Measurements from ENCODE around the gene PPP1R7. TPM values are rescaled to one million over a fixed set of nuclear protein-coding genes. Genes with fewer than 3 reads are reported as not detected.
A peak's percentile ranks its signal among the peaks of the same experiment; 100 is the strongest.

The PPP1R7 gene
- total RNA-seq, 1 donor from 2014 or later = 48.9 TPM

- no peak for FAIRE-seq
Measured at GRCh38 chr2:241157841-241158545, 7.7 kb downstream of the PPP1R7 start.

GRCh38 chr2:241158546-241158900 lies 8.3 kb downstream of the PPP1R7 start:
- FAIRE-seq (no peak), DNase-seq (ENCODE audit: low spot score in 2 of 2) (no peak)

More at GRCh38 chr2:241157841-241158545, 7.7 kb downstream of the PPP1R7 start:
- DNase-seq (ENCODE audit: low spot score in 2 of 2) = no peak

GRCh38 chr2:241159116-241159515 lies 8.8 kb downstream of the PPP1R7 start:
- FAIRE-seq (no peak), DNase-seq (ENCODE audit: low spot score in 2 of 2) (no peak)

GRCh38 chr2:241160318-241160717 lies 10.1 kb downstream of the PPP1R7 start:
- no peak for DNase-seq (ENCODE audit: low spot score in 2 of 2)
- no peak for FAIRE-seq

GRCh38 chr2:241161646-241162281 lies 11.5 kb downstream of the PPP1R7 start:
- FAIRE-seq (no peak), DNase-seq (ENCODE audit: low spot score in 2 of 2) (peak; percentile 46 to 48)

- DNase-seq (ENCODE audit: low spot score in 2 of 2) = no peak
- FAIRE-seq = no peak
Measured at GRCh38 chr2:241163601-241164118, 13.4 kb downstream of the PPP1R7 start.

GRCh38 chr2:241168366-241168765 lies 18.1 kb downstream of the PPP1R7 start:
- no peak for FAIRE-seq
- no peak for DNase-seq (ENCODE audit: low spot score in 2 of 2)

- DNase-seq (ENCODE audit: low spot score in 2 of 2) (no peak), FAIRE-seq (no peak)
Measured at GRCh38 chr2:241173557-241173956, 23.3 kb downstream of the PPP1R7 start.

- FAIRE-seq (no peak), DNase-seq (ENCODE audit: low spot score in 2 of 2) (no peak)
Measured at GRCh38 chr2:241177526-241178334, 27.5 kb downstream of the PPP1R7 start.

GRCh38 chr2:241178961-241179360 lies 28.7 kb downstream of the PPP1R7 start:
- DNase-seq (ENCODE audit: low spot score in 2 of 2) = no peak
- no peak for FAIRE-seq

GRCh38 chr2:241179899-241180298 lies 29.6 kb downstream of the PPP1R7 start:
- FAIRE-seq (no peak), DNase-seq (ENCODE audit: low spot score in 2 of 2) (no peak)

- FAIRE-seq = no peak
Measured at GRCh38 chr2:241180495-241180894, 30.2 kb downstream of the PPP1R7 start.

GRCh38 chr2:241182126-241182525 lies 31.9 kb downstream of the PPP1R7 start:
- no peak for FAIRE-seq
- no peak for DNase-seq (ENCODE audit: low spot score in 2 of 2)

More at GRCh38 chr2:241180495-241180894, 30.2 kb downstream of the PPP1R7 start:
- DNase-seq (ENCODE audit: low spot score in 2 of 2) = no peak

GRCh38 chr2:241182531-241183133 lies 32.4 kb downstream of the PPP1R7 start:
- DNase-seq (ENCODE audit: low spot score in 2 of 2) (no peak), FAIRE-seq (no peak)

GRCh38 chr2:241183221-241183620 lies 33.0 kb downstream of the PPP1R7 start:
- DNase-seq (ENCODE audit: low spot score in 2 of 2) (no peak), FAIRE-seq (no peak)

- DNase-seq (ENCODE audit: low spot score in 2 of 2) (no peak), FAIRE-seq (no peak)
Measured at GRCh38 chr2:241184901-241185300, 34.6 kb downstream of the PPP1R7 start.

- DNase-seq (ENCODE audit: low spot score in 2 of 2) (no peak), FAIRE-seq (no peak)
Measured at GRCh38 chr2:241185961-241186360, 35.7 kb downstream of the PPP1R7 start.

- no peak for FAIRE-seq
- no peak for DNase-seq (ENCODE audit: low spot score in 2 of 2)
Measured at GRCh38 chr2:241187101-241187917, 37.0 kb downstream of the PPP1R7 start.

- no peak for DNase-seq (ENCODE audit: low spot score in 2 of 2)
- FAIRE-seq = no peak
Measured at GRCh38 chr2:241187918-241188234, 37.6 kb downstream of the PPP1R7 start.
